Activated CD8-positive, alpha-beta memory T cell treated with anti-CD3 and anti-CD28 coated beads for 36 hours (primary cell): ENCODE data around the gene BIRC7. TPM values are rescaled to one million over a fixed set of nuclear protein-coding genes. Genes with fewer than 3 reads are reported as not detected.

Experiments
- CTCF ChIA-PET: fragments of 350-600 bp; sonication (Branson Sonifier 250); formaldehyde crosslinking; loops from one replicate; lab custom pipeline; 2021; ENCODE audit warnings: antibody characterized with exemption; lab: Charles Lee
- POLR2A ChIA-PET: fragments of 350-600 bp; sonication (Branson Sonifier 250); formaldehyde crosslinking; loops from one replicate; lab custom pipeline; 2021; ENCODE audit warnings: antibody characterized with exemption; lab: Charles Lee
- total RNA-seq, 2 experiments: library from RNA; stranded (reverse); gene quantifications; one replicate each; pipeline ENCODE4 v1.2.3, GENCODE V29; 2021

BIRC7 gene
- total RNA-seq, 2 experiments from 2014 or later = not detected

DNA sequence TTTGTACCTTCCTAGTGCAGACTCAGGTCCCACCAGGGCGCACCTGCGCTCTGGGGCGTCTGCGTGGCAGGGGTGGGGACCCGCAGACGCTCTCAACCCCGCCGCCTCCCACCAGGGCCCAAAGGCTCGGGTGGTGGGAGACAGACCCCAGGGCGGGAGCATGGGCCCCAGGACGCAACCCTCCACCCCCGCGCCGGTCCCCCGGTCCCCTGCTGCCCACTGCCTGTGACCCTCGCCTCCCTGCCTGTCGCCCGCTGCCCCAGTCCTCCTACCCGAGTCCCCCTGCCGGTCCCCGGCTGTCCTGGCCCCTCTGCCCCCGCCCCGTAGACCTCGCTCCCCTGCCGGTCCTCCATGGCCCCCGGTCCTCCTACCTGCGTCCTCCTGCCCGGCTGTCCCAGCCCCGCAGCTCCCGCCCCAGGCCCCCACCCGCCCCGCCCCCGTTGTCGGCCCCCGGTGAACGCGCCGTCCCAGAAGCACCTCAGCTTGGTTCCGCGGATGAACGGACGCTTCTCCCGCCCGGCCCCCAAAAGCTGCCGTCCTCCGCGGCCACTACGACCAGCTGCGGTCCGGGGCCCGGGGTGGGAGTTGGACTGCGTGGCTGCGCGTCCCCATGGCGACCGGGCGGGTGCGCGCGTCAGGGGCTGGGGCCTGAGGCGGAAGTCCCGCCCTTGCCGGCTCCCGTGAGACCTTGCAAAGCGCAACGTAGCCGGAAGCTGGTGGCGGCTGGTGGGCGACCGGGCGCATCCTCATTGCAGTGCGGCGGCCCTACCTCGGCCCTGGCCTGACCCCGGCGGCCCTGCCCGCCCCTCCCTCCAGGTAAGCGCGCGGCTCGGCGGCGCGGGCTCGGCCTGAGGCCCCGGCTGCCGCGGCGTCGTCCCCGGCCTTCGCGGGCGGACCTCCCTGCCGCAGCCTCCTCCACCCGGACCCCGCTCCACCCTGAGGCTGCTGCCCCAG is 36.7 kb downstream of the BIRC7 start, which contains the start of gene ARFGAP1:
Gene ARFGAP1, plus strand, starts transcription at position 709 of the 954 bp plus-strand sequence. CDS start 2,768 bp downstream, outside the sequence.
- POLR2A ChIA-PET = interaction anchor here (0.6 to 1.0 kb wide), 2 partner anchors 12 to 623 kb away, joined by 3 to 5 read pairs; no protein-coding TSS in a partner anchor
- CTCF ChIA-PET = interaction anchor here (2.1 to 2.2 kb wide), 2 partner anchors 19 to 49 kb away, joined by 4 to 8 read pairs; no protein-coding TSS in a partner anchor

DNA sequence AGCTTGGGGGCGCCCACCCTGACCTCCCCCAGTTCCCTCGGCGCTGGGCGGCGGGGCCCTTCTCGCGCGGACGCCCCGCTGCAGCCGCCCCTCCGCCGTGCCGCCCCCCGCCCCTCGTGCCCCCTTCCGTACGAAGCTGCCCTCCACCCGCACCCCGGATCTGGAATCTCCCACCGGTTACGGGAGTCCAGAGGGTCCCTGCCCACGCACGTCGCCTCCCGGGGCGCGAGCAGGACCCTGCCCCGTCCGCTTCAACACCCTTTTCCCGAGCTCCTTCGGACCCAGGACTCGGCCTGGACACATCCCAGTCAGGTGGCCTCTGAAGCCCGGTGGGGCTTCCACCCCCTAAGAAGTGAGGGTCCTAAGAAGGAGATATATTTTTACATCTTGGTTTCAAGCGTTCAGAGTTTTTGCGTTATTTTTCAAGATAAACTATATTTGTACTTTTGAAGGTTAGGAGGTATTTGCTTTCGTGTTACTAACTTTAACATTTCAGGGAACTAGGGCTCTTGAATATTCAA is 37.4 kb downstream of the BIRC7 start:
- POLR2A ChIA-PET = interaction anchor here (0.6 to 1.0 kb wide), 2 partner anchors 11 to 21 kb away, joined by 3 to 5 read pairs; no protein-coding TSS in a partner anchor
- CTCF ChIA-PET = interaction anchor here (0.6 to 2.2 kb wide), 4 partner anchors 19 to 746 kb away, joined by 3 to 8 read pairs (median 4); no protein-coding TSS in a partner anchor

DNA sequence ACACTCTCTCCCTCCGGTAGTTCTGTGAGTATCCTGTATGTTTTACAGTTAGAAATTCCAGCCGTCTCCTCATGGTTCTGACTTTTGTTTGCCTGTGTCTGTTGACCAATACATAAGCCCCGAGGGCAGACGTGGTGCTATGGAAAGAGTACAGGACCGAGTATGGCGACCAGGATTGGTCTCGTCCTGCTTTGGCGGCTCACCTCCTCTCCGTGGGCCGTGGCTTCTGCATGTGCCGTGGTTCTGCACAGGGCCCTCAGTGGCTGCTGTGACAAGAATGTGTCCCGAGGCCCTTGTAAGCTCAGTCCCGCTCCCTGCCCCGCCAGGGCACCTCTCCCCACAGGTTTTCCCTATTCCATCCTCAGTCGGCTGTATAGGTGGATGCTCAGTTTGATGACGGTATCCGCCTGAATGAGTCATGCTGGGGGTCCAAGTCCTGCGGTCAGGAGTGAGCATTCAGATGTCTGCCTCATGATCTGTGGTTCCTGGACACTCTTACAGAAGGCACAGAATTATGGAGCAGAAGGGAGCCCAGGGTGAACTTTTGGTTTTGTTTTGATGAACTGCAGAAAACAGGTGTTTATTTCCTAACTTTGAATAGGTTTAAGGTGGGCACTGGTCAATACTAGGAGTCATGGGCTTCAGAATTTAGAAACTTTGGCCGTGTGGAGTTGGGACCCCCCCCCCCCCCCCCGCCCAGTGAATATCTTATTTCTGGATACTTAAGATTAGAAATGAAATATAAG is 38.1 kb downstream of the BIRC7 start:
- POLR2A ChIA-PET = interaction anchor here (0.6 kb wide), 1 partner anchor 21 kb away, joined by 3 read pairs; no protein-coding TSS in a partner anchor
- CTCF ChIA-PET = interaction anchor here (0.6 to 2.2 kb wide), 4 partner anchors 51 to 747 kb away, joined by 3 to 8 read pairs (median 3); no protein-coding TSS in a partner anchor

DNA sequence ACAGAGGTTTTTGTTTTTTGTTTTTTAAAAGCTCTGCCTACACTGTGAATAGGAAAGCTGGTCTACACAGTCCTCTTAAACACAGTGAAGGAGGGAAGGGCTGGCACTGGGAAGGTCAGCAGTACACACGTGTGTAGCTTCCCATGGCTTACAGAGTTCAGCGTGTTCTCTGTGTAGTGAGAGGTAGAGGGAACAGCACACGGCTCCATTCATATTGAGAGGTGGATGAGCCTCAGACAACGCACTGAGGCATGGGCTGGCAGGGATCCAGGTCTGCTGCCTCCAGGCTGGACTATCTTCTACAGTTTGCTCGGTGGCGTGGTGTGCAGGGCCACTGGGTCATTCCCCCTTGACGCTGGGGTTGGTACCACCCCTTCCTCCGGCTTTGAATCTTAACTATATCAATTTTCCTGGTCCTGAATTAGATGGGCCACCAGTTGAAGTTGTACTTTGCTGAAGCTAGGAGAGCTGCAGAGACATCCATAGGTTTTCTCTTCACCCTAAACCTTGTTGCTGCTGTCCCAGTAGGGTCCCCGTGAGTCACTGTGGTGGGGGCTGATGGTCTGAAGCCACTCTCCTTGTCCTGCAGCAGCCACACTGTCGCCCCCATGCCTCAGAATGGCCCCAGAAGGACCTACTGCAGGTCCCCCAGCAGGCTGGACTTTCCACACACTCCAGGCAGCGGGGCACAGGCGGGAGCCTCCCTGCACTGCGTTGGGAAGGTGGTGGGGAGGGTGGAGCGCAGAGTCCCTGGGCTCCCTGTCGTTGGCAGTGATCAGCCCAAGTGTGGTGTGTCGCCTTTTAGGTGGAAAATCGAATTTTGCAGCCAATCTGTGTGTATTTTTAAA is 38.9 kb downstream of the BIRC7 start:
- POLR2A ChIA-PET = no interaction called here
- CTCF ChIA-PET = interaction anchor here (0.7 to 1.0 kb wide), 2 partner anchors 221 to 222 kb away, joined by 3 read pairs; no protein-coding TSS in a partner anchor

GRCh38 chr20:63275825-63276224 is 40.1 kb downstream of the BIRC7 start:
- POLR2A ChIA-PET = no interaction called here
- CTCF ChIA-PET = interaction anchor here (0.6 kb wide), 1 partner anchor 75 kb away, joined by 3 read pairs; no protein-coding TSS in a partner anchor

GRCh38 chr20:63276956-63277355 is 41.3 kb downstream of the BIRC7 start:
- ChIA-PET CTCF (interaction anchor here (0.6 kb wide), 1 partner anchor 376 kb away, joined by 4 read pairs; no protein-coding TSS in a partner anchor), POLR2A (no interaction called here)

- ChIA-PET CTCF (no interaction called here), POLR2A (no interaction called here)
These were observed 42.0 kb downstream of the BIRC7 start for GRCh38 chr20:63277466-63278272.

DNA sequence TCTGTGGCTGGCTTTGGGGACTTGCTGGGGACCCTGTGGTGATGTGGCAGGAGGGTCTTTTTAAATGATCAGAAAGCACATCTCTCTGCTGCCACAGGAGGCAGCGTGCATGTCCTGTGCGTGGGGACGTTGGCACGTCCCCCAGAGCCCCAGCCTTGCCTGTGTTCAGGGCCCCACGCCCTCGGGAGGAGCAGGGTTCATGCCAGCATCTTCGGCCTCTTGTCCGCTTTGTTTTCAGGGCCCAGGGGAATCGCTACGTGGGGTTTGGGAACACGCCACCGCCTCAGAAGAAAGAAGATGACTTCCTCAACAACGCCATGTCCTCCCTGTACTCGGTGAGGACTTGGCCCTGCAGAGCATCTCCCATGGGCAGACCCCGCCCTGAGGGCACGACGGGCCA is 43.0 kb downstream of the BIRC7 start:
- ChIA-PET CTCF (no interaction called here), POLR2A (no interaction called here)

- CTCF ChIA-PET = interaction anchor here (0.7 to 3.0 kb wide), 3 partner anchors 9 to 57 kb away, joined by 3 to 11 read pairs (median 3); no protein-coding TSS in a partner anchor
- POLR2A ChIA-PET = no interaction called here
These were observed 44.2 kb downstream of the BIRC7 start for GRCh38 chr20:63279931-63280330.

DNA sequence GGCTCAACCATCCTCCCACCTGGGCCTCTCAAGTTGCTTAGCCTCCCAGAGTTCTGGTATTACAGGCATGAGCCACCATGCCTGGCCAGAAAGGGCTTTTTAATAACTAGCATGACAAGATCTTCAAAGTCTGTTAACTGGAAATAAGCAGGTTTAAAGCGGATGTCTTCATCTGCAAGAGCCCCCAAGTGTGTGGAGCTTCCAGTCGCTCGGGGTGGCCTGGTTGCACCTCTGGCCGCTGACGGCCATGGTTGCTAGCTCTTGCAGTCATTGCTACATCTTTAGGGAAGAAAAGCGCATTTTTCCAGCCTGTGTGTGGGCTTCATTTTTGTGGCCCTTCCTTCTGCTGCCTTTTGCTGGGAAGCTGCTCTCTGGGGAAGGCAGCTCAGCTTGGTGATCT is 44.7 kb downstream of the BIRC7 start:
- POLR2A ChIA-PET = no interaction called here
- CTCF ChIA-PET = interaction anchor here (0.7 to 3.0 kb wide), 3 partner anchors 9 to 58 kb away, joined by 3 to 11 read pairs (median 3); no protein-coding TSS in a partner anchor

DNA sequence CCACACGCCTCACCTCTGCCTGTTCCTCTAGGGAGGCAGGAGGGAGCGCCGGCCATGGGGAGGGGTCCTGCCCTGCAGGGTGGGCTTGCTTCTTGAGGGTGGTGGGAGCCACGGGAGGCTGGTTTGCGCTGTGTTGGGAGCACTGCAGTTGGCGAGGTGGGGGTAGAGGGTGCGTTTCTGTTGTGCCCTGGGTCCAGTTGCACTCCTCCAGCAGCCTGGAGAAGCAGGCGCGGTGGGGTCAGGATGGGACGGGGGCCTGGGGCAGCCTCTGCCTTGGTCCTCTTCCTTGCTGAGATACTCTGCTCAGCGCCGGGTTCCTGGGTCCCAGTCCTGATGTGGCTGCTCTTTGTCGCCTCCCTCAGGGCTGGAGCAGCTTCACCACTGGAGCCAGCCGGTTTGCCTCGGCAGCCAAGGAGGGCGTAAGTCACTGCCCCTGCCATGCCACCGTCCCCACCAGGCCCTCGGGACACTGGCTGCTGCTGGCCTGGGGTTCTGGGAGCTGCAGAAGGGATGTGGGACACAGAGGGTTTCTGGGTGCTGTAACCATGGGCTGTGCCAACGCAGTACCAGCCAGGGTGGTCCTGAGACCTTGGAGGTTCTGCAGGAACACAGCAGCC is 45.3 kb downstream of the BIRC7 start:
- CTCF ChIA-PET = interaction anchor here (0.8 to 3.0 kb wide), 3 partner anchors 8 to 66 kb away, joined by 3 to 11 read pairs (median 3); no protein-coding TSS in a partner anchor
- POLR2A ChIA-PET = interaction anchor here (0.6 kb wide), 1 partner anchor 901 kb away, joined by 3 read pairs; no protein-coding TSS in a partner anchor

DNA sequence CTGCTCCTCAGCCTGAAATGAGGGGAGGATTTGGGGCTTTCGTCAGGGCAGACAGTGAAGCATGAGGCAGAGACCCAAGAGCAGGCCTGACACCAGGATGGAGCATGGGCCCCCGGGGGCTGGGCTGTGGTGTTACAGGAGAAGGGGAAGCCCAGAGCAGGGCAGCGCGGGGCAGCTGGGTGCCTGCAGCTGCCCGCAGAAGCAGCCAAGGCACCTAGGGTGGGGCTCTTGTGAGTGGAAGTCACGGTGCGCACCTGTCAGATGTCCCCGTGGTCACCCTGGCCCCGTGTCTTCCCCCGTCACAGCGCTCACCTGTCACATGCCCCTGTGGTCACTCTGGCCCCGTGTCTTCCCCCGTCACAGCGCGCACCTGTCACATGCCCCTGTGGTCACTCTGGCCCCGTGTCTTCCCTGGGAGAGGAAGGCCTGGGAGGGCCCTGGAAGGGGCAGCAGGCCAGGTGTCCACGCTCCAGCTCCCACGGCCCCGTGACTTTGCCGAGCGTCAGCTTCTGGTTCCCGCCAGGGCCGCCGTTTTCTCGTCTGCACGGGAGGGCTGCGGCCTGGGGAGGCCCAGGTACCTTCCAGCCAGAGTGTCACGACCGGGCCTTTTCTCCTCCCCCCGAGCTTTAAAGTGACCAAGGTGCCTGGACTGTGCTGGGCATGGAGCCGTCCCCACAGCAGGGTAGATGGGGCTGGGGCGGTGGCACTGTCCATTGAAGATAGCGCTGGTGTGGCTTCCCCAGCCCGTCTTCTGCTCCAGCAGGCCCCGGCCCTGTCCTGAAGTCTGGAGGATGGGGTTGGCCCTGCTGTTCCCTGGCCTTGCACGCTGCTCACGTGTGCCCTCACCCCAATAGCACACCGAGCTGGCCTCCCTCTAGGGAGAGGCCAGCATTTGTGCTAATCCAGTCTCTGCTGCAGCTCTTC is 46.3 kb downstream of the BIRC7 start:
- POLR2A ChIA-PET = no interaction called here
- CTCF ChIA-PET = interaction anchor here (0.8 to 3.0 kb wide), 3 partner anchors 9 to 69 kb away, joined by 3 to 11 read pairs (median 3); no protein-coding TSS in a partner anchor

DNA sequence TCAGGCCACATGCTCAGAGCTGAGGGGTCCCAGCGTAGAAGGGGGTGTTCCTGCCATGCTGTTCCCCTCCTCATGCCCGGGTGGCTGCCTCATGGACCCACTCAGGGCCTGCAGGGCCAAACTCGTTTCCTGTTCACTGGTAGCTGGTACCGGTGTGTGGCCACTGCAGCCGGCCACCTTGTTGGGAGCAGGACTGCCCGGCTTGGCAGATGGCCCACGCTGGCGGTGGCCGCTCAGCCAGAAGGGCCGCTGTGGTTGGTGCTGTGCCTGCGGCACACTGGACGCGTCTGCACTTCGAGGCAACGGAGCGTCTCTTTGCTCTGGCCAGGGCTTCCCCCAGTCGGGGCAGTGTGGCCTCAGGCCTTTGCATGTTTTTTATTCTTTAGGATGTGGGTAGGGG is 47.2 kb downstream of the BIRC7 start:
- CTCF ChIA-PET = interaction anchor here (0.8 to 3.0 kb wide), 2 partner anchors 8 to 70 kb away, joined by 3 to 11 read pairs; no protein-coding TSS in a partner anchor
- POLR2A ChIA-PET = no interaction called here

- ChIA-PET CTCF (no interaction called here), POLR2A (interaction anchor here (0.9 kb wide), 1 partner anchor 11 kb away, joined by 5 read pairs; the partner anchor contains the start of gene ARFGAP1)
These were observed 47.8 kb downstream of the BIRC7 start for GRCh38 chr20:63283397-63284082.

- ChIA-PET POLR2A (interaction anchor here (0.9 kb wide), 1 partner anchor 11 kb away, joined by 5 read pairs; the partner anchor contains the start of gene ARFGAP1), CTCF (no interaction called here)
These were observed 48.4 kb downstream of the BIRC7 start for GRCh38 chr20:63284083-63284440.
